Measurements from ENCODE around the gene OPCML.

Gene OPCML

DNA sequence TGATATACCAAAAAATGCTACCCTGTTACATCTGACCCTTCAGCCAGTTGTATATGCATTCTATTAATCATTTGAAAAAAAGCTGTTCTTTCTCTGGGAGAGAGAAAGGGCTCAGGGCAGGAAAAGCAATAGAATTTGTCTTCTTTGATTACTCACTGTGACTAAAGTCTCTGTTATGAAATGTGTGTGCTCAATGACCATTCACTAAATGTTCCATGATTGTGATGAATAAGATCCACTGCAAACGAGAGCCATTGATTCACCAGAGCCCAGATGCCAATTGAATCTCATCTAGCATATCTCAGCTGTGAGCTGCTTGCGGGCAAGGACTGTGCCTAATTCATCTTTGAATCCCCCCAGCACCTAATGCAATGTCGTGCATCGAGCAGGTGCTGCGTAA is 184.3 kb downstream of the OPCML start:
- H3K27ac ChIP-seq, result no peak overlapping the region
- TF ChIP-seq, protein P1, sequence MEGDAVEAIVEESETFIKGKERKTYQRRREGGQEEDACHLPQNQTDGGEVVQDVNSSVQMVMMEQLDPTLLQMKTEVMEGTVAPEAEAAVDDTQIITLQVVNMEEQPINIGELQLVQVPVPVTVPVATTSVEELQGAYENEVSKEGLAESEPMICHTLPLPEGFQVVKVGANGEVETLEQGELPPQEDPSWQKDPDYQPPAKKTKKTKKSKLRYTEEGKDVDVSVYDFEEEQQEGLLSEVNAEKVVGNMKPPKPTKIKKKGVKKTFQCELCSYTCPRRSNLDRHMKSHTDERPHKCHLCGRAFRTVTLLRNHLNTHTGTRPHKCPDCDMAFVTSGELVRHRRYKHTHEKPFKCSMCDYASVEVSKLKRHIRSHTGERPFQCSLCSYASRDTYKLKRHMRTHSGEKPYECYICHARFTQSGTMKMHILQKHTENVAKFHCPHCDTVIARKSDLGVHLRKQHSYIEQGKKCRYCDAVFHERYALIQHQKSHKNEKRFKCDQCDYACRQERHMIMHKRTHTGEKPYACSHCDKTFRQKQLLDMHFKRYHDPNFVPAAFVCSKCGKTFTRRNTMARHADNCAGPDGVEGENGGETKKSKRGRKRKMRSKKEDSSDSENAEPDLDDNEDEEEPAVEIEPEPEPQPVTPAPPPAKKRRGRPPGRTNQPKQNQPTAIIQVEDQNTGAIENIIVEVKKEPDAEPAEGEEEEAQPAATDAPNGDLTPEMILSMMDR (conservative IDR thresholded peaks at IDR 0.05), result no peak

DNA sequence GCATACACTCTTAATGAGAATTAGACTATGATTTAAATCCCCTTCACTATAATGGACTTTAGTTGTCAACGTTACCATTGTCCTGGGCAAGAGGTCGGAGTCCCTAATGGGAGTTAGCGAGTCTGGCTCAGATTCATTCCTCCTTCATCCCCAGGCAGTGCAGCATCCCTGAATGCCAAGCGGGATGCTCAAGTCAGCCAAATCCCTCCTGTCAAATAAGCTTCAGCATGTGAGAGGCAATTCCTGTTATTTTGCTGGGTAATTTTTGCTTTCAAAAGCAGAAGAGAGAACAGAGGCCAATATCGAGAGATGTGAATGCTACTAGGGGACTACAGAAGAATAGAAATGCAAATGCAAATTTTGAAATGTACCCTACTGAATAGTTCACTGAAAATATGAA is 186.2 kb downstream of the OPCML start:
- H3K27ac ChIP-seq, result no peak overlapping the region
- TF ChIP-seq, protein P1 (conservative IDR thresholded peaks at IDR 0.05), result no peak

DNA sequence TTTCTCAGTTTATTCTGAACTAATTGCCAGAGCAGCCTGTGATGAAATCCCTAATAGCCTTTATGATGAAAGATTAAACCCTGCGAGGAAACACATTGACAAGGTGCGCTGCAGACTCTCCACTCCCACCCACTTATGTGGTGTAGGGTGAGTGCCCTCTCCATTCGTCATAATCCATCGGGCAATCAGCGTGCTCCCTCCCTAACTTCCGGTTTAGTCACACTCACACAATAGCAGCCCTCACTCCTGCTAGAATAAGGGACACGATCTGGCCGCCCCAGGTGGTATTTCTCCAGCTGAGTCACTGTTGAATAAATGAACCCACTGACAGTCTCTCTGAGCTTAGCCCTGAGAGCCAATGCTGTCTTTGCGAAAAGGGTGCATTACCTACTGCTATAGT is 188.3 kb downstream of the OPCML start:
- no peak overlapping the region for H3K27ac ChIP-seq
- TF ChIP-seq, protein P1 (conservative IDR thresholded peaks at IDR 0.05), result no peak

DNA sequence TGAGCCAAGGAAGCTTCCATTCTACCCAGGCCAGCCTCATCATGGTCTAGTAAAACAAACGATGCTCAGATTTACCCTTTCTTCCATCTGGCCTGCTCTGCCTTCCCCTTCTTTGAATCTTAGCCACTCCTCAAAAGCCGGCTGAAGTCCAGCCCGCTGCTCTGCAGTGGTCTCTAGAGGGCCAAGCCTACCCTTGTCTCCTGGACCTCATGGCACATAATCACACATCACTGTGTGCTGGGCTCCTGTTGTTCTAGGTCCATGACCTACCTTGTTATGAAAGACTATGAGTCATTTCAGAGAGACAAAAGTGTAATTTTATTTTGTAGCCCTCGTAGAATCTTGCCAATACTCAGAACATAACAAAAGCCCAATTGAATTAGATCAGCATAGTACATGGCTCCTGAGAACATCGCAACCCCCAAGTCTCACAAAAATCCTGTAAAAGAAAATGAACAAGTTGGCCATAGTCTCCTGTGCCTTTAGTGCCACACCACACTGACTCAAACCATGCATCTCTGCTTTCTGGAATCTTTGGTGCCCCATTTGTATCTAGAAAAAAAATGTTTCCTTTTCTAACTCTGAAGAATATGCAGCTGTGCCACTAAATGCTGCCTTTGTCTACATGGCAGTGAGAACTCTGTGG is 192.7 kb downstream of the OPCML start:
- TF ChIP-seq, protein P1 (conservative IDR thresholded peaks at IDR 0.05), result no peak

DNA sequence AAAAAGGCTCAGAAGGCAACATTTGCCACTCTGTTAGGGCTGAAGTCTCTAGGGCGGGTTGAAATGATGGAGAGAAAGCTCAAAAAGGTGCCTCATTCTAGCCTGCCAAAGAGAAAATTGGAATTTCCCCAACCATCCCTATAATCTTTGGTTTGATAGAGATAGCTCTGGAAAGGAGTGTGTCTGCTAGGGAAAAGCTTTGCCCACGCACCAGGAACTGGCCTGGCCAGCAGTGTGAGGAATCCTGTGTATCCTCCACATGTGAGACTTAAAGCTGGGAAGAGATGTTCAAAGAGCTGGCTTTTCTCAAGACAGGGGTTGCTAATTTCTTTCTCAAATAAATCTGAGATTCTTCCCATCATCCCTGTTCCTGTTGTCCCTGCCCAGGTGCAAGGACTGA is 193.7 kb downstream of the OPCML start:
- TF ChIP-seq, protein P1 (conservative IDR thresholded peaks at IDR 0.05), result no peak

More for the DNA sequence above, 192.7 kb downstream of the OPCML start:
- no peak overlapping the region for H3K27ac ChIP-seq

DNA sequence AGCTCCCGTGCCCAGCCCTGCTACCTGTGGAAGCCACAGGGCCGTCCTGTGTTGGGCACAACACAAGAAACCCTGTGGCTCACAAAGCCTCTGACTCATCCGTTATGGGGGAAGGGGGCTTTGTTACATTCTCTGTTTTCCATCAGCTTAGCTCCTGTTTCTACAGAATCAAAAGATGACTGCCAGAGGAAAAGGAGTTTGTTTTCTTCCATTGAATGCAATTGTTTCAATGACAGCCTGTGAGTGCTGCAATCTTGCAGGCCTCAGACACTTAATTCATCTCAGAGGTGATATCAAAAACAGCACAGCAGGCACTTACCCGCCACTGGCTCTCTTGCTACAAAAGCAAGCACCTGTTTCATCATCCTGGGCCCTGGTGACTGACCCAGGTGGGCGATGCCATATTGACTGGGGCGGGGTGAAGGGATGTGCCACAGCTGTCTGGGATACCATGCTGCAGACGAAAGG is 194.3 kb downstream of the OPCML start:
- no peak overlapping the region for H3K27ac ChIP-seq
- TF ChIP-seq, protein P1 (conservative IDR thresholded peaks at IDR 0.05), result no peak

More for the DNA sequence above, 193.7 kb downstream of the OPCML start:
- no peak overlapping the region for H3K27ac ChIP-seq

DNA sequence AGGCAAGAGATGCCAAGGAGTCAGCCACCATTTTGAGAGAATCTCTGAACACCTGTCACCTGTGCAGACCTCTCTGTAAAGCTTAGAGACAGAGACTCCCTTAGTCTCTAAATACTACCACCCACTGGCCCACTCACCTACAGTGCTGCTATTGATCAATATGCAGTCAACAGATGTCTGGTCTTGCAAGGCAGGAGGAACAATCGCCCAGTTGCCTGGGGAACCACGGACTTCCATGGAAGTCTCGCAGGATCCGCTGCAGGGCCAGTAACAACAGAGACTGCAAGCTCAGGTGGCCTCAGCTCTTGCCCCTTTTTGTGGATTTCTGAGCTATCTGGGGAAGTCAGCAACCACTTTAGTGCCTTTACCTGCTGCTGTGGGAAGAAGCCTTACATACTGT is 195.1 kb downstream of the OPCML start:
- TF ChIP-seq, protein P1 (conservative IDR thresholded peaks at IDR 0.05), result no peak
- no peak overlapping the region for H3K27ac ChIP-seq

Measured in VCaP (cell line).